HEK293 (cell line): ENCODE measurements around the gene RSPH1.

Source experiments
- CTCF ChIA-PET: fragments of 350-600 bp; formaldehyde crosslinking; extraction: SDS; loops from one replicate; lab custom pipeline; 2021; ENCODE audit warnings: antibody characterized with exemption; lab: Yijun Ruan, JAX
- POLR2A ChIA-PET: fragments of 300-600 bp; formaldehyde crosslinking; extraction: SDS; loops from one replicate; lab custom pipeline; 2020; ENCODE audit warnings: antibody characterized with exemption, inconsistent platforms; lab: Yijun Ruan, JAX
- H3K27ac ChIP-seq: fragments of 200-500 bp; sonication (Bioruptor generic); 2 replicates; pipeline ENCODE4 v1.5.1; 2014; ENCODE audit warnings: low read depth, low read length, control low read depth, inconsistent platforms; ENCODE audit errors: extremely low read depth
- H3K36me3 ChIP-seq, 2 experiments: fragments of 200-500 bp in 1 of 2; sonication (Bioruptor generic) in 1 of 2; 1 replicate in 1 of 2; 2 replicates in 1 of 2; pipeline ENCODE4 v1.5.1; 2014 to 2017; ENCODE audit warnings: inconsistent platforms in 2 of 2, low read length in 2 of 2; ENCODE audit not compliant: control insufficient read depth in 2 of 2, insufficient read depth in 1 of 2
- H3K4me1 ChIP-seq: fragments of 200-500 bp; sonication (Bioruptor generic); 2 replicates; pipeline ENCODE4 v1.5.1; 2014; ENCODE audit warnings: mild to moderate bottlenecking, low read length, inconsistent platforms; ENCODE audit not compliant: control insufficient read depth, insufficient read depth
- H3K4me3 ChIP-seq: 2 replicates; pipeline ENCODE4 v1.5.1; 2011; ENCODE audit warnings: low read depth, mild to moderate bottlenecking, control low read depth, low read length, moderate library complexity
- H3K9me3 ChIP-seq: fragments of 200-500 bp; sonication (Bioruptor generic); 2 replicates; pipeline ENCODE4 v1.5.1; 2014; ENCODE audit warnings: low read depth, low read length, inconsistent platforms; ENCODE audit not compliant: control insufficient read depth, insufficient read depth
- FEZF1 ChIP-seq: fragments of 450-650 bp; formaldehyde crosslinking; IDR thresholded peaks from 2 replicates; pipeline ENCODE4 v1.5.1; 2016; ENCODE audit warnings: missing biosample characterization, missing genetic modification characterization
- GLIS1 ChIP-seq: fragments of 450-650 bp; formaldehyde crosslinking; IDR thresholded peaks from 2 replicates; pipeline ENCODE4 v1.5.1; 2016; ENCODE audit warnings: missing biosample characterization, missing genetic modification characterization
- SALL2 ChIP-seq: fragments of 450-650 bp; formaldehyde crosslinking; IDR thresholded peaks from 2 replicates; pipeline ENCODE4 v1.5.0; 2017; ENCODE audit warnings: missing biosample characterization, mild to moderate bottlenecking, missing genetic modification characterization, borderline replicate concordance
- ZBTB20 ChIP-seq: fragments of 450-650 bp; formaldehyde crosslinking; IDR thresholded peaks from 2 replicates; pipeline ENCODE4 v1.5.1; 2016; ENCODE audit warnings: missing biosample characterization, missing genetic modification characterization
- ZBTB21 ChIP-seq: fragments of 450-650 bp; formaldehyde crosslinking; IDR thresholded peaks from 2 replicates; pipeline ENCODE4 v1.5.1; 2017; ENCODE audit warnings: missing biosample characterization, missing genetic modification characterization
- ZFHX2 ChIP-seq: fragments of 450-650 bp; formaldehyde crosslinking; conservative IDR thresholded peaks from 2 replicates; pipeline ENCODE4 v1.5.1; 2016; ENCODE audit warnings: missing biosample characterization, missing genetic modification characterization
- ZFP3 ChIP-seq: fragments of 450-650 bp; formaldehyde crosslinking; IDR thresholded peaks from 2 replicates; pipeline ENCODE4 v1.5.1; 2016; ENCODE audit warnings: low read depth, missing biosample characterization, missing genetic modification characterization
- ZIC2 ChIP-seq: fragments of 450-650 bp; formaldehyde crosslinking; IDR thresholded peaks from 2 replicates; pipeline ENCODE4 v1.5.1; 2016; ENCODE audit warnings: missing biosample characterization, missing genetic modification characterization
- ZNF112 ChIP-seq: fragments of 450-650 bp; formaldehyde crosslinking; IDR thresholded peaks from 2 replicates; pipeline ENCODE4 v1.5.0; 2017; ENCODE audit warnings: missing biosample characterization, missing genetic modification characterization
- ZNF146 ChIP-seq: fragments of 450-650 bp; formaldehyde crosslinking; IDR thresholded peaks from 2 replicates; pipeline ENCODE4 v1.5.1; 2016; ENCODE audit warnings: missing biosample characterization, missing genetic modification characterization
- ZNF202 ChIP-seq: fragments of 450-650 bp; formaldehyde crosslinking; IDR thresholded peaks from 2 replicates; pipeline ENCODE4 v1.5.1; 2016; ENCODE audit warnings: missing biosample characterization, missing genetic modification characterization, borderline replicate concordance
- ZNF223 ChIP-seq: fragments of 450-650 bp; formaldehyde crosslinking; IDR thresholded peaks from 2 replicates; pipeline ENCODE4 v1.5.1; 2016; ENCODE audit warnings: missing biosample characterization, missing genetic modification characterization
- ZNF48 ChIP-seq: fragments of 450-650 bp; formaldehyde crosslinking; IDR thresholded peaks from 2 replicates; pipeline ENCODE4 v1.5.1; 2016; ENCODE audit warnings: missing biosample characterization, missing genetic modification characterization
- ZNF560 ChIP-seq: fragments of 450-650 bp; formaldehyde crosslinking; IDR thresholded peaks from 2 replicates; pipeline ENCODE4 v1.5.1; 2017; ENCODE audit warnings: missing biosample characterization, missing genetic modification characterization, borderline replicate concordance
- ZNF768 ChIP-seq: fragments of 450-650 bp; formaldehyde crosslinking; IDR thresholded peaks from 2 replicates; pipeline ENCODE4 v1.5.1; 2018; ENCODE audit warnings: missing biosample characterization, mild to moderate bottlenecking, missing genetic modification characterization
- ZNF785 ChIP-seq: fragments of 450-650 bp; formaldehyde crosslinking; IDR thresholded peaks from 2 replicates; pipeline ENCODE4 v1.5.1; 2016; ENCODE audit warnings: missing biosample characterization, missing genetic modification characterization
- TF ChIP-seq, protein P1 (sequence below): fragments of 450-650 bp; formaldehyde crosslinking; IDR thresholded peaks from 2 replicates; pipeline ENCODE4 v1.5.1; 2016; ENCODE audit warnings: missing biosample characterization, missing genetic modification characterization
- TF ChIP-seq, protein P2 (sequence below): fragments of 450-650 bp; formaldehyde crosslinking; IDR thresholded peaks from 2 replicates; pipeline ENCODE4 v1.5.1; 2016; ENCODE audit warnings: missing biosample characterization, missing genetic modification characterization
- TF ChIP-seq, protein P3 (sequence below): fragments of 450-650 bp; formaldehyde crosslinking; IDR thresholded peaks from 2 replicates; pipeline ENCODE4 v1.5.0; 2017; ENCODE audit warnings: missing biosample characterization, missing genetic modification characterization, borderline replicate concordance
- TF ChIP-seq, protein P4 (sequence below): fragments of 450-650 bp; formaldehyde crosslinking; IDR thresholded peaks from 2 replicates; pipeline ENCODE4 v1.5.1; 2017; ENCODE audit warnings: missing biosample characterization, missing genetic modification characterization
- TF ChIP-seq, protein P5 (sequence below): fragments of 450-650 bp; formaldehyde crosslinking; IDR thresholded peaks from 2 replicates; pipeline ENCODE4 v1.5.1; 2017; ENCODE audit warnings: missing biosample characterization, missing genetic modification characterization
- TF ChIP-seq, protein P6 (sequence below): fragments of 450-650 bp; formaldehyde crosslinking; IDR thresholded peaks from 2 replicates; pipeline ENCODE4 v1.5.1; 2016; ENCODE audit warnings: missing biosample characterization, missing genetic modification characterization

RSPH1 gene

DNA sequence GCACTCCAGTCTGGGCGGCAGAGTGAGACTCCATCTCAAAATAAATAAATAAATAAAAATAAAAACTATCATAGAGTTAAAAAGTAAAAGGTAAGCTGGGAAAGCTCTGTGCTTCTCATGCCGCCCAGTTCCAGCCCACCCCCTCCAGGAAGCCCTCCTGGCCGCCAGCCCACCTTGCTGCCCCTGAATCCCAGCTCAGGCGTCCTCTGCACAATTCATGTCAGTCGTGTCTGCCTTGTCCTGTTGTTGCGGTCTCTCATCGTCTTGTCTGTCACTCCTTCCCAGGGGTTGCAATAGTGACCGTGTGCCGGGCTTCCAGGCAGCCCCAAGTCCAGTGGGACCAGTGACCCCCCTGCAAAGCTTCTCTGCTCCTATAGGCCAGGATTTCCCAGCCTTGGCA lies 44.1 kb downstream of the RSPH1 start:
- Histone ChIP-seq H3K4me1 (no peaks in the 10 kb centered on the region; the same call in 1 of the 2 replicates), H3K27ac (no peak overlapping the region), H3K36me3 (no peaks in the 10 kb centered on the region), H3K9me3 (no peaks in the 10 kb centered on the region), H3K4me3 (no peak overlapping the region)
- TF ChIP-seq ZFHX2 (tag by site-specific recombination) (no peak), FEZF1 (no peak), ZIC2 (tag by site-specific recombination) (no peak), GLIS1 (no peak), ZNF768 (tag by site-specific recombination) (no peak), ZFP3 (tag by site-specific recombination) (no peak), ZNF560 (tag by site-specific recombination) (no peak), ZNF223 (tag by site-specific recombination) (no peak), SALL2 (tag by site-specific recombination) (no peak)
- TF ChIP-seq, protein P1, sequence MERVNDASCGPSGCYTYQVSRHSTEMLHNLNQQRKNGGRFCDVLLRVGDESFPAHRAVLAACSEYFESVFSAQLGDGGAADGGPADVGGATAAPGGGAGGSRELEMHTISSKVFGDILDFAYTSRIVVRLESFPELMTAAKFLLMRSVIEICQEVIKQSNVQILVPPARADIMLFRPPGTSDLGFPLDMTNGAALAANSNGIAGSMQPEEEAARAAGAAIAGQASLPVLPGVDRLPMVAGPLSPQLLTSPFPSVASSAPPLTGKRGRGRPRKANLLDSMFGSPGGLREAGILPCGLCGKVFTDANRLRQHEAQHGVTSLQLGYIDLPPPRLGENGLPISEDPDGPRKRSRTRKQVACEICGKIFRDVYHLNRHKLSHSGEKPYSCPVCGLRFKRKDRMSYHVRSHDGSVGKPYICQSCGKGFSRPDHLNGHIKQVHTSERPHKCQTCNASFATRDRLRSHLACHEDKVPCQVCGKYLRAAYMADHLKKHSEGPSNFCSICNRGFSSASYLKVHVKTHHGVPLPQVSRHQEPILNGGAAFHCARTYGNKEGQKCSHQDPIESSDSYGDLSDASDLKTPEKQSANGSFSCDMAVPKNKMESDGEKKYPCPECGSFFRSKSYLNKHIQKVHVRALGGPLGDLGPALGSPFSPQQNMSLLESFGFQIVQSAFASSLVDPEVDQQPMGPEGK (tag by site-specific recombination): no peak
- TF ChIP-seq, protein P2, sequence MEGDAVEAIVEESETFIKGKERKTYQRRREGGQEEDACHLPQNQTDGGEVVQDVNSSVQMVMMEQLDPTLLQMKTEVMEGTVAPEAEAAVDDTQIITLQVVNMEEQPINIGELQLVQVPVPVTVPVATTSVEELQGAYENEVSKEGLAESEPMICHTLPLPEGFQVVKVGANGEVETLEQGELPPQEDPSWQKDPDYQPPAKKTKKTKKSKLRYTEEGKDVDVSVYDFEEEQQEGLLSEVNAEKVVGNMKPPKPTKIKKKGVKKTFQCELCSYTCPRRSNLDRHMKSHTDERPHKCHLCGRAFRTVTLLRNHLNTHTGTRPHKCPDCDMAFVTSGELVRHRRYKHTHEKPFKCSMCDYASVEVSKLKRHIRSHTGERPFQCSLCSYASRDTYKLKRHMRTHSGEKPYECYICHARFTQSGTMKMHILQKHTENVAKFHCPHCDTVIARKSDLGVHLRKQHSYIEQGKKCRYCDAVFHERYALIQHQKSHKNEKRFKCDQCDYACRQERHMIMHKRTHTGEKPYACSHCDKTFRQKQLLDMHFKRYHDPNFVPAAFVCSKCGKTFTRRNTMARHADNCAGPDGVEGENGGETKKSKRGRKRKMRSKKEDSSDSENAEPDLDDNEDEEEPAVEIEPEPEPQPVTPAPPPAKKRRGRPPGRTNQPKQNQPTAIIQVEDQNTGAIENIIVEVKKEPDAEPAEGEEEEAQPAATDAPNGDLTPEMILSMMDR (tag by site-specific recombination): no peak
- TF ChIP-seq, protein P3, sequence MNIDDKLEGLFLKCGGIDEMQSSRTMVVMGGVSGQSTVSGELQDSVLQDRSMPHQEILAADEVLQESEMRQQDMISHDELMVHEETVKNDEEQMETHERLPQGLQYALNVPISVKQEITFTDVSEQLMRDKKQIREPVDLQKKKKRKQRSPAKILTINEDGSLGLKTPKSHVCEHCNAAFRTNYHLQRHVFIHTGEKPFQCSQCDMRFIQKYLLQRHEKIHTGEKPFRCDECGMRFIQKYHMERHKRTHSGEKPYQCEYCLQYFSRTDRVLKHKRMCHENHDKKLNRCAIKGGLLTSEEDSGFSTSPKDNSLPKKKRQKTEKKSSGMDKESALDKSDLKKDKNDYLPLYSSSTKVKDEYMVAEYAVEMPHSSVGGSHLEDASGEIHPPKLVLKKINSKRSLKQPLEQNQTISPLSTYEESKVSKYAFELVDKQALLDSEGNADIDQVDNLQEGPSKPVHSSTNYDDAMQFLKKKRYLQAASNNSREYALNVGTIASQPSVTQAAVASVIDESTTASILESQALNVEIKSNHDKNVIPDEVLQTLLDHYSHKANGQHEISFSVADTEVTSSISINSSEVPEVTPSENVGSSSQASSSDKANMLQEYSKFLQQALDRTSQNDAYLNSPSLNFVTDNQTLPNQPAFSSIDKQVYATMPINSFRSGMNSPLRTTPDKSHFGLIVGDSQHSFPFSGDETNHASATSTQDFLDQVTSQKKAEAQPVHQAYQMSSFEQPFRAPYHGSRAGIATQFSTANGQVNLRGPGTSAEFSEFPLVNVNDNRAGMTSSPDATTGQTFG: no peak
- TF ChIP-seq, protein P4, sequence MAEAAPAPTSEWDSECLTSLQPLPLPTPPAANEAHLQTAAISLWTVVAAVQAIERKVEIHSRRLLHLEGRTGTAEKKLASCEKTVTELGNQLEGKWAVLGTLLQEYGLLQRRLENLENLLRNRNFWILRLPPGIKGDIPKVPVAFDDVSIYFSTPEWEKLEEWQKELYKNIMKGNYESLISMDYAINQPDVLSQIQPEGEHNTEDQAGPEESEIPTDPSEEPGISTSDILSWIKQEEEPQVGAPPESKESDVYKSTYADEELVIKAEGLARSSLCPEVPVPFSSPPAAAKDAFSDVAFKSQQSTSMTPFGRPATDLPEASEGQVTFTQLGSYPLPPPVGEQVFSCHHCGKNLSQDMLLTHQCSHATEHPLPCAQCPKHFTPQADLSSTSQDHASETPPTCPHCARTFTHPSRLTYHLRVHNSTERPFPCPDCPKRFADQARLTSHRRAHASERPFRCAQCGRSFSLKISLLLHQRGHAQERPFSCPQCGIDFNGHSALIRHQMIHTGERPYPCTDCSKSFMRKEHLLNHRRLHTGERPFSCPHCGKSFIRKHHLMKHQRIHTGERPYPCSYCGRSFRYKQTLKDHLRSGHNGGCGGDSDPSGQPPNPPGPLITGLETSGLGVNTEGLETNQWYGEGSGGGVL (tag by site-specific recombination): no peak
- TF ChIP-seq, protein P5, sequence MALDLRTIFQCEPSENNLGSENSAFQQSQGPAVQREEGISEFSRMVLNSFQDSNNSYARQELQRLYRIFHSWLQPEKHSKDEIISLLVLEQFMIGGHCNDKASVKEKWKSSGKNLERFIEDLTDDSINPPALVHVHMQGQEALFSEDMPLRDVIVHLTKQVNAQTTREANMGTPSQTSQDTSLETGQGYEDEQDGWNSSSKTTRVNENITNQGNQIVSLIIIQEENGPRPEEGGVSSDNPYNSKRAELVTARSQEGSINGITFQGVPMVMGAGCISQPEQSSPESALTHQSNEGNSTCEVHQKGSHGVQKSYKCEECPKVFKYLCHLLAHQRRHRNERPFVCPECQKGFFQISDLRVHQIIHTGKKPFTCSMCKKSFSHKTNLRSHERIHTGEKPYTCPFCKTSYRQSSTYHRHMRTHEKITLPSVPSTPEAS (tag by site-specific recombination): no peak
- ChIA-PET POLR2A (no interaction called here), CTCF (interaction anchor here (3.8 kb wide), 1 partner anchor 143 kb away, joined by 35 read pairs; no protein-coding TSS in a partner anchor)

DNA sequence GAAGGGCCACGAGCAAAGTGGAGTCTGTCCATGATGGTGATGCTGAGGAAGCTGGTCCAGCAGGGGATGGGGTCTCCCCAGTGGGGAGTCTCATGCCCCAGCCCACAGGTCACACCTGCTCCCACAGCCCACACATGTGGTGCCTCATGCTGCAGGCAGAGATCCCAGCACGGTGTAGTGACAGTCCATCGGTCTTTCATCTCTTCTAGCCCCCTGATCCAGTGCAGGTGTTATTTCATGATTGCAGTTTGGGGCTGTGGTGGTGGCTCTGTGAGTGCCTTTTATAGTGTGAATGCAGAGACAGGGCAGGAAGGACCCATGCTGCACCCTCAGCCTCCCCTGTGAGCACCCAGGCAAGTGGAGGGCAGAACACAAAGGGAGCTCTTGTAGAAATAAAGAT lies 47.3 kb downstream of the RSPH1 start:
- ChIA-PET POLR2A (no interaction called here), CTCF (interaction anchor here (1.5 to 3.8 kb wide), 2 partner anchors 88 to 139 kb away, joined by 3 to 35 read pairs; no protein-coding TSS in a partner anchor)
- Histone ChIP-seq H3K4me3 (no peak overlapping the region), H3K4me1 (no peaks in the 10 kb centered on the region), H3K9me3 (no peaks in the 10 kb centered on the region), H3K36me3 (no peaks in the 10 kb centered on the region), H3K27ac (no peak overlapping the region)
- TF ChIP-seq ZNF202: no peak
- no peak for TF ChIP-seq ZNF48
- TF ChIP-seq ZNF146: no peak
- no peak for TF ChIP-seq ZBTB20
- TF ChIP-seq, protein P6, sequence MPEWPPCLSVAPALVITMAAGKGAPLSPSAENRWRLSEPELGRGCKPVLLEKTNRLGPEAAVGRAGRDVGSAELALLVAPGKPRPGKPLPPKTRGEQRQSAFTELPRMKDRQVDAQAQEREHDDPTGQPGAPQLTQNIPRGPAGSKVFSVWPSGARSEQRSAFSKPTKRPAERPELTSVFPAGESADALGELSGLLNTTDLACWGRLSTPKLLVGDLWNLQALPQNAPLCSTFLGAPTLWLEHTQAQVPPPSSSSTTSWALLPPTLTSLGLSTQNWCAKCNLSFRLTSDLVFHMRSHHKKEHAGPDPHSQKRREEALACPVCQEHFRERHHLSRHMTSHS (tag by site-specific recombination): no peak
- TF ChIP-seq, protein P5 (tag by site-specific recombination): no peak
- TF ChIP-seq ZNF112 (tag by site-specific recombination): no peak
- TF ChIP-seq ZBTB21 (tag by site-specific recombination): no peak
- TF ChIP-seq ZNF785 (tag by site-specific recombination): no peak
